ENCODE measurements around the gene COMP. TPM values are rescaled to one million over a fixed set of nuclear protein-coding genes. Genes with fewer than 3 reads are reported as not detected.
A peak's percentile ranks its signal among the peaks of the same experiment; 100 is the strongest.

The COMP gene
- total and polyA plus RNA-seq, 2 donors from 2014 or later: 1.8 to 33.2 TPM

GRCh38 chr19:18792661-18793060 lies 1.6 kb upstream of the COMP start:
- intact Hi-C loops (cut with DNase I): no loop called here
- peaks cover 0 to 4% (median 0%) of the 10 kb centered on the region in 3 donors for H3K4me1 ChIP-seq (ENCODE audit: control insufficient read depth in 2 of 3, insufficient read depth in 2 of 3, low read depth in 1 of 3, low read length in 3 of 3)
- no peak for TF ChIP-seq CTCF (IDR thresholded peaks at IDR 0.05; ENCODE audit: borderline replicate concordance, extremely low read depth, insufficient read depth)
- H3K9ac ChIP-seq (ENCODE audit: low read length in 3 of 3): no peak overlapping the region
- H3K4me3 ChIP-seq (ENCODE audit: low read length in 3 of 3): no peak overlapping the region
- no peaks in the 10 kb centered on the region for H3K9me3 ChIP-seq (ENCODE audit: control insufficient read depth in 2 of 3, insufficient read depth in 1 of 3, low read length in 3 of 3)
- no peaks in the 10 kb centered on the region for H3K36me3 ChIP-seq (ENCODE audit: control insufficient read depth in 2 of 3, insufficient read depth in 3 of 3, low read length in 3 of 3)
- no peak overlapping the region for H3K27ac ChIP-seq (ENCODE audit: low read depth in 2 of 2, low read length in 2 of 2)
- no peak for DNase-seq
- FAIRE-seq: no peak
- H3K27me3 ChIP-seq (ENCODE audit: control insufficient read depth, insufficient read depth, low read length): peaks cover 20% of the 10 kb centered on the region

DNA sequence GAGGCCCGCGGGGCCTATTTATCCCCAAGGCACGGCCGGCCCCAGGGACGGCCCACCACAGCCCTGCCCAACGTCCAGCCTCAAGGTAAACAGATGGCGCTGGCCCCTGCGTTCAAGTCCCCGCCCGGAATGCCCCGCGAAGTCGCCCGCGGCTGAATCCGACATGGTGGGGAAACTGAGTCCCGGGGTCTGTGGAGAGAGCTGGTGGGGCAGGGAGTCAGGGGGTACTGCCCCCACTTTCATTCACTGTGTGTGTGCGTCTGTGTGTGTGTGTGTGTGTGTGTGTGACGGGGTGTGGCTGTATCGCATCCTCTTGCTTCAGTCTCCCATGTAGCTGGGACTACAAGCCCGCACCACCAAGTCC lies 192 bp upstream of the COMP start:
- H3K9ac ChIP-seq (ENCODE audit: low read length in 3 of 3): no peak overlapping the region
- H3K36me3 ChIP-seq (ENCODE audit: control insufficient read depth in 2 of 3, insufficient read depth in 3 of 3, low read length in 3 of 3): no peaks in the 10 kb centered on the region
- H3K27me3 ChIP-seq (ENCODE audit: control insufficient read depth, insufficient read depth, low read length): peaks cover 25% of the 10 kb centered on the region
- intact Hi-C loops (cut with DNase I): no loop called here
- no peak for TF ChIP-seq CTCF (IDR thresholded peaks at IDR 0.05; ENCODE audit: borderline replicate concordance, extremely low read depth, insufficient read depth)
- H3K4me3 ChIP-seq (ENCODE audit: low read length in 3 of 3): no peak overlapping the region
- no peaks in the 10 kb centered on the region for H3K9me3 ChIP-seq (ENCODE audit: control insufficient read depth in 2 of 3, insufficient read depth in 1 of 3, low read length in 3 of 3)
- no peak overlapping the region for H3K27ac ChIP-seq (ENCODE audit: low read depth in 2 of 2, low read length in 2 of 2)
- peak in 1 of 5 donors; percentile 37 for DNase-seq
- peaks cover 0 to 7% (median 0%) of the 10 kb centered on the region in 3 donors for H3K4me1 ChIP-seq (ENCODE audit: control insufficient read depth in 2 of 3, insufficient read depth in 2 of 3, low read depth in 1 of 3, low read length in 3 of 3)
- FAIRE-seq: no peak

GRCh38 chr19:18789883-18790565 lies 1.1 kb downstream of the COMP start:
- peaks cover 0 to 10% (median 0%) of the 10 kb centered on the region in 3 donors for H3K4me1 ChIP-seq (ENCODE audit: control insufficient read depth in 2 of 3, insufficient read depth in 2 of 3, low read depth in 1 of 3, low read length in 3 of 3)
- H3K9ac ChIP-seq (ENCODE audit: low read length in 3 of 3): no peak overlapping the region
- H3K9me3 ChIP-seq (ENCODE audit: control insufficient read depth in 2 of 3, insufficient read depth in 1 of 3, low read length in 3 of 3): no peaks in the 10 kb centered on the region
- intact Hi-C loops (cut with DNase I): no loop called here
- no peak overlapping the region for H3K27ac ChIP-seq (ENCODE audit: low read depth in 2 of 2, low read length in 2 of 2)
- DNase-seq (peak in 4 of 5 donors; percentile 42 to 79 (median 48)), FAIRE-seq (no peak)
- peaks cover 30% of the 10 kb centered on the region for H3K27me3 ChIP-seq (ENCODE audit: control insufficient read depth, insufficient read depth, low read length)
- no peak overlapping the region for H3K4me3 ChIP-seq (ENCODE audit: low read length in 3 of 3)
- H3K36me3 ChIP-seq (ENCODE audit: control insufficient read depth in 2 of 3, insufficient read depth in 3 of 3, low read length in 3 of 3): no peaks in the 10 kb centered on the region
- TF ChIP-seq CTCF (IDR thresholded peaks at IDR 0.05; ENCODE audit: borderline replicate concordance, extremely low read depth, insufficient read depth): no peak
